Breast epithelium (tissue), 3 donors: Measurements from ENCODE around the gene ANKS1B.

Experiments used
- CTCF ChIP-seq, 3 donors: fragments of 450-650 bp; IDR thresholded peaks; one replicate each; pipeline ENCODE4 v1.5.1; 2016 to 2017; ENCODE audit warnings: antibody characterized with exemption in 3 of 3, mild to moderate bottlenecking in 3 of 3, moderate library complexity in 3 of 3
- POLR2AphosphoS5 ChIP-seq, 3 donors: sonication (generic); formaldehyde crosslinking; IDR thresholded peaks; one replicate each; pipeline ENCODE4 v1.6.1; 2017; ENCODE audit warnings: antibody characterized with exemption in 3 of 3

- TF ChIP-seq POLR2AphosphoS5 (IDR thresholded peaks at IDR 0.05) (no peak), CTCF (IDR thresholded peaks at IDR 0.05) (no peak)
Measured at GRCh38 chr12:99567072-99567471, 417.7 kb downstream of the ANKS1B start.
